Dedifferentiated amniotic fluid mesenchymal stem cell (primary cell): ENCODE results near the gene ACAP3.
"Not testable (repeated sequence)": the region's sequence is repeated elsewhere in the genome, so short reads cannot be mapped to it uniquely, and the experiment has no call there.

Experiments used
- DNase-seq: peaks from one replicate; pipeline ENCODE4 v3.0.0-alpha.2; 2016; ENCODE audit errors: extremely low spot score

ACAP3 gene

DNA sequence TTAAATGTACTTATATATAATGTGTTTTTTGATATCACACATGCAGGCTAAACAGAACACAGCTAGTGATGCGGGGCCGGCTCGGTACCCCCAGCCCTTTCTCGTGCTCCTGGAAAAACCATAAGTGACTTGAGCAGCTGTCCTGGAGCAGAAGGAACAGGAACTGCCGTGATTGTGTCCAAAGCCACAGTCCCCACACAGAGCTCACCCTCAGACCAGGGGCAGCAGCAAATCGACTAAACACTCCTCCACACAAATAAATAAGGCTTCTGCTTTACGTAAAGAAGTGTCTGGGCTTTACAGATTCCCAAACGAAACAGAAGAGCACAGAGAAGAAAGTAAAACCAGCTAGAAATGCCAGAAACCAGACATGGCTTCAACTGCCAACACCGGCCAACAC is 43.7 kb downstream of the ACAP3 start:
- DNase-seq, result no peak

DNA sequence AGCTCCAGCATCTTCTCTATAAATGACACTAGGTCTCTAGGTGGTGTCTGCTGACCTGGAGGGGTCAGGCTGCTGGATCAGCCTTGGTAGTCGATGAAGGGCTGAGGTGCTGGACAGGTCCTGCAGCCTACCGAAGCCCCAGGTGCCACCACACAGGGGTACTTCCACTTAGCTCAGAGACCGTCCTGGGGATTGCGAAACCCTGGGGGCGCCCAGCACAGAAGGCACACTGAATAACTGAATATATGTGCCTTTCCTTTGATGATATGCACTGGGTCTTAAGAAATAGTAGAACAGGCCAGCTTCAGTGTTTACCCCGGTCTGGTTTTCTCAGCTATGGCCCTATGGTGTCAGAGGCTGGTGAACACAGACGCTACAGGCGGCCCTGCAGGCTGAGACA is 45.0 kb downstream of the ACAP3 start:
- DNase-seq, result no peak

DNA sequence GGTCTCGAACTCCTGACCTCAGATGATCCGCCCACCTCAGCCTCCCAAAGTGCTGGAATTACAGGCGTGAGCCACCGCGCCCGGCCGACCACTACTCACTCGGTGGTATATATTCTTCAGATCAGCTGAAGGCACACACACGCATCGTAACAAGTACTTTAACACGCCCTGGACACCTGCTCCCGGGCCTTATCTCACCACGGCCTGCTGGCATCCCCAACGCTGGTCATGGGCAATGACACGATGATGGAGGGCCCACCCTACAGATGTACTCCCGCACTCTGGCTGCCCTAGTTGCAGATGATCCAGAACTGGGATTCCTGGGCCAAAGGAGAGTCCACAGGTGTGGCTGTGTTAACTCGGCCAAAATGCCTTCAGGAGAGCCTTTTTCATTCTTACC is 45.7 kb downstream of the ACAP3 start:
- no peak for DNase-seq

DNA sequence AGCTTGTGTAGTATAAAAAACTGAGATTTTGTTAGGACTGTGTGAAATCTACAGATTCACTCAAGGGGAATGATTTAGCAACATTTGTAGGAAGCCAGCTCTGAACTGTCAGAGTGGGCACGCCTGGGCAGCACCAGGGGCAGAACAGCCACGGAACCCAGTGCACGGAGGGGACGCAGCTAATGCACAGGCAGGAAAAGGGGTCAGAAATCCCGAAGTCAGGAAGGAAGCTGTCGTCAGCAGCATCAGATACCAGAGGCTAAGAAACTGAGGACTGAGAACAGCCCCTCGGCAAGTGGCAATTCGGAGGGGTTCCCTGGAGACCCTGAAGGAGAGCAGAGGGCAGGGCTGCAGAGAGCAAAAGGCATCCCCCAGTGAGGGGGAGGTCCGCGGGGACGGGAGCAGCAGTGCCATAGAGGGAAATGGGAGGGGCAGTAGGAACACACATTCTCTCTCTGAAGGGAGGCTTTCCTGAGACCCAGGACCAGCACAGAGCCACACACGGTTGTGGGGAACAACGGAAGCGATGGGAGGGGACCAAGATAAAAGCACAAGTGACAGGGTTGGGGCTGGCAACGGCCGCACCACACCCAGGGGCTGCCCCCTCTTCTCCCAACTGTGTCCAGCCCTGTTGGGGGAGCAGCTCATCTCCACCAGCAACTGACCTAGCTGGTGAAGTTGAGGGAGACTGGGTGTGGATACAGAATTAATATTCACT is 46.7 kb downstream of the ACAP3 start:
- DNase-seq, result no peak

DNA sequence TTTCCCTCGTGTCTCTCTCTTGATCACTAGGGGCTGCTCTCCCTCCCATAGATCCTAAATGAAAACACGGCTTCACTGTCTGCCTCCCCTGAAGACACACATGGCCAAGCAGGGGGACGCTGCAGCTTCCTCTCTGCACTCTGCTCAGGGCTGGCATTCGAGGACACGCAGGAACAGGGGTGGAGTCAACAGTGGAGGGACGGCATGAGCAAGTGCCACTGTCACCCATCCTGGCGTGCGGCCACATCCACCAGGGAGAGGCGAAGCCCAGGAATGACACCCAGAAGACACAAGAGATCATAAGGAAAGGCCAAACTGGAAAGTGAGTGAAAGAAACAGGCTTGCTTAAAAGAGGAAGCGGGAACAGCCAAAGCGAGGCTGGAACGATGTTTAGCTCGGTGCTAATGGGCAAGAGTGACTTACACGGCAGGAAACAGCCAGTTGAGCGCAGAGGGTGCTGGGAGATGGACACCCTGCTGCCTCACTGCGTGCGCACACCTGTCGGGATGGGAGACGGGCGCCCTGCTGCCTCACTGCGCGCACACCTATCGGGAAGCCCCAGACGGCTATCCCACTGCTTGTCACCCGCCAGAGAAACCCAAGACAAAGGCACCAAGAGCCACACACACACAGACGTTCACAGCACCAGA is 47.7 kb downstream of the ACAP3 start:
- DNase-seq, result no peak

DNA sequence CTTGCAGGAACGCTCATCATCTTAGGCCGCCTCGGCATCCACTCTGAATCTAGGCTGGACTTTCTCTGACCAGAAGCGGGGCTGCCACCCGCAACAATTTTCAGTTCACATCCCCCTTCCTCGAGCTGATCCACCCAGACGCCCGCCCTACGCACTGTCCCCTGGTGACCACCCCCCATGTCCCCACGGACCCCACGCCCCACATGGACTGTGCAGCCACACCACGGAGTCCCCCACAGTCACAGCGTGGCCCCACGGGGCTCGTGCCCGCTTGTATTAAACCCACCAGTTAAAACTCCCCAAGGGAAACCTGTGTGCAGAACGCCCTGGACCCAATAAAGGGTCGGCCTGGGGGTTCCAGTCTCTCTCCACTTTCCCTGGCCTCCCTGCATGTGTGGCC is 48.2 kb downstream of the ACAP3 start:
- DNase-seq, result no peak

DNA sequence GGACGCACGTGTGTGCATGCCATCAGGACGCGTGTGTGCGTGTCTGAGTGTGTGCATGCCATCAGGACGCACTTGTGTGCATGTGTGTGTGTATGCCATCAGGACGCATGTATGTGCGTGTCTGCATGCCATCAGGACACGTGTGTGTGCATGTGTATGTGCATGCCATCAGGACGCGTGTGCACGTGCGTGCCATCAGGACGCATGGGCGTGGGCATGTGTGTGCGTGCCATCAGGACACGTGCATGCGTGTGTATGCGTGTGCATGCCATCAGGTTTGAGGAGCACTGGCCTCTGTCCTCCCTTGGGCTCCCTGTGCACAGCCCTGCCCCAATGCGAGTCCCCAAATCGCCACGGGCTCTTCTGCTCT is 48.6 kb downstream of the ACAP3 start:
- DNase-seq, result no peak

DNA sequence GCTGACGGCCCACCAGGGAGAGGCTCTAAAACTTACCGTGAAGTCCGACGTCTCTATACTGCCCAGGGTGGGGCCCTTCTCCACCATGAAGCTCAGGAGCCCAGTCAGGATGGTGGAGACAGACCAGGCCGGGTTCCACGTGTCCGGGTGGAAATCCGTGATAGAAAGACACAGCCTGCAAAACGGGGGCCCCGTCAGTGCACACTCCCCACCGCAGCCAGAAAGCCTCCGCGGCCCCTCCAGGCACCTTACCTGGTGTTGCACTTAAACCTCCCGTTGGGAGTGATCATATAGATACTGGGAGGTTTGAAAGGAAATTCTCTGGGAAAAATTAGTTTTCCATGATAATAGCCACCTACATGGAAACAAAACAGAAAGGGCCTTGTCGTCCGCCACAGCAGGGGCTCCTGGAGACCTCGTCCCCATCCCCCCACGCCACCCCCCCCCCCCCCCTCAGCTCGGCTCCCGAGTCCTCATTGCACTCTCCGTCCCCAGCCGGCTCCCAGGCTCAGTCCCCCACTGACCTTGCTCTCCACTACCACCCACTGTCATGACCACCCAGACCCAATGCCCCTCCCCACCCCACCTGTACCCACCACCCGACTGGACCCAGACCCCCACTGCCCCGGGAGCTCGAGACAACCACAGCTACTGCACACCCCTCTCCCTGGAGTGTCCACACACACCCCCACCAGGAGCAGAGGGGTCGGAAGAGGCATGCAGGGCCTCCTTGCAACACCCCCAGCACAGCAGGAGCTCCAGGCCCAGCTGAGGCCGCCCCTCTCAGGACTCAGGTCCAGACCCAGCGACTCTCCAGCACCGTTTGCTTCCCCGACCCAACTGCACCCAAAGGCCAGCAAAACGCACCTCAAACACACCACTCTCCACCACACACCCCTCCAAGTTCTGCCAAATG is 50.5 kb downstream of the ACAP3 start:
- no peak for DNase-seq

DNA sequence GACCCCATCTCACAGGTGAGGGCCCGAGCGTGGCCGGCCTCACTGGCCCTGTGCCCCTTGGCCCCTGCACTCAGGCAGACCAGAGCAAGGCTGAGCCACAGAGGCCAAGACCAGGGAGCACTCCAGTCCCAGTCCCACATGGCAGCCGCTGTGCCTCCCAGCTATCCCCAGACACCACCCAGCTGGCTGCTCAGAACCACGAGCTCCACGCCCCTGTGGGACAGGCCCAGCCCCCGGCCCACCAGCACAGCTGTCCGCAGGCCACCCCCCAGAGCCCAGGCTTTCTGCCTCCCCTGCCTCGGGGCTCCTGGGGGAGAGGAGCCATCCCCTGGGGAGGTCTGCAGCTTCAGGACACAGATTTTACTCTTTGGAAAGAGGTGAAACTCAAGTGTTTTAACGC is 52.1 kb downstream of the ACAP3 start:
- no peak for DNase-seq

DNA sequence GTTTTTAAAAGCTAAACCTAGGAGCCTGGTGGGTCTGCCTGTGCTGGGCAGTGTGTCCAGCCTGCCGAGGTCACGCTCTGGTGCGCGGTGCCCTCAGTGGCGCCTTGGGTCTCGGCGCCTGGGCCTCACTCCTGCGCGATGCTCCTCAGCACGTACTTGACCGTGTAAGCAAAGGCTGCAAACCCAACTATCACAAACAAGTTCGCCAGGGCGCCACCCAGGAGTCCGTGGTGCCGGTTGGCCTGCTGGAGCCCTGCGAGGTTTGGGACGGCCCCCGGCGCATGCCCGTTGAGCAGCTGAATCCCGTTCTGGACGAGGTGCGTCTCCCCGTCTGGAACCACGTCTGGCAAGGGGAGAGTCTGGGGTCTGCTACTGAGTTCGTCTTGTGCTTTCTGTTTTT is 52.7 kb downstream of the ACAP3 start:
- no peak for DNase-seq

DNA sequence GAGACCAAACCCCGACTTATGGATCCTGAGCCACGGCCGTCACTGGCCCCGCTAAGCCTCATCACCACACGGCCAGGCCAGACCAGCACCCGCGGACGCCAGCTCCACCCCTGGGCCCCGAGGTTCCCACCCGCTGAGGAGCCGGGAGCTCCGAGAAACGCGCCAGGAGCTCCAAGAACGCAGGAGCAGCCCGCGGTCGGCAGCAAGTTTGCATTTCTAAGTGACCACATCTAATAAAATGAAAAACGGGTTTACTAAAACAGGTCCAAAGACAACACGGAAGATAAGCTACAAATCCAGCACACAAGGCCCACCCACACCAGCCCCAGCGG is 53.1 kb downstream of the ACAP3 start:
- DNase-seq, result no peak

DNA sequence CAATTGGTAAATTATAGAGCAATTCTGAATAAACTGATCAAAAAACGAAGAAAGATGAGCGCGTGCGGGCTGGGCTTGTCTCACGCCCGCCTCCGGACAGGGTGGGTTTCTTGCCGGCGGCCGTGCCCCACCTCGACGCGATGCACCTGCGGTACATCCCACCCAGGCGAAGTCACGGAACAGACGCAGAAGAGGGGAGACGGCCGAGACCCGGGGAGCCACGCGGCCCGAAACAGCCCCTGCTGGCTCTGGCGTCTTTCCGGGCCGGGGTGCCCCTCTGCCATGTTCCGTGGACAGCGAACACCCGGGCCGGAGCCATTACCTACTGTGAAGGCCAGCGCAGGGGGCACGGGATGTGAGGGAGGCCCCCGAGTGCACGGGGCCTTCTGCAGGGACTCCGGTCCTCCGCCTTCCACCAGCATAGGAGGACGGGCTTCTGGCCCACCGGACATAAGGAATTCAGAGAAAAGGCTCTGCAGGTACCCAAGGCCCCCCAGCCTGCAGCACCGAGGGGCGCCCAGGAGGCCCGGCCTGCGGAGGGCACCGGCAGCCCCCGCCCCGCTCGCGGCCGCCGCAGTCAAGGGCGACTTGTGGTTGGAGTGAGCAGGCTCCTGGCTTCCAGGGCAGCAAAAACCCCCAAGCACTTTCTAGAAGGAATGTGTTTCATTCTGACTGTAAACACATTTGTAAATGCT is 53.6 kb downstream of the ACAP3 start:
- no peak for DNase-seq

DNA sequence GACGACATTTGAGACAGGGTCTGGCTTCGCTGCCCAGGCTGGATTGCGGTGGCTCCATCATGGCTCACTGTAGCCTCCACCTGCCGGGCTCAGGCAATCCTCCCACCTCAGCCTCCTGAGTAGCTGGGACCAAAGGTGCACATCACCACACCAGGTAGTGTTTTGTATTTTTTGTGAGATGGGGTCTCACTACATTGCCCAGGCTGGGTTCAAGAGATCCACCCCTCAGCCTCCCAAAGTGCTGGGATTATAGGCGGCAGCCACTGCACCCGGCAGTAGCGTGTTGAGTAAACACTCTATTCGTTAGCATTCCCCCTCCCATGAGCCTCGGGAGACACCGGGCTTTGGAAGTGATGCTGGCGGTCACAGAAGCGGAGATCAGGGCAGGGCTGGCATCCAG is 54.4 kb downstream of the ACAP3 start:
- DNase-seq, result no peak

DNA sequence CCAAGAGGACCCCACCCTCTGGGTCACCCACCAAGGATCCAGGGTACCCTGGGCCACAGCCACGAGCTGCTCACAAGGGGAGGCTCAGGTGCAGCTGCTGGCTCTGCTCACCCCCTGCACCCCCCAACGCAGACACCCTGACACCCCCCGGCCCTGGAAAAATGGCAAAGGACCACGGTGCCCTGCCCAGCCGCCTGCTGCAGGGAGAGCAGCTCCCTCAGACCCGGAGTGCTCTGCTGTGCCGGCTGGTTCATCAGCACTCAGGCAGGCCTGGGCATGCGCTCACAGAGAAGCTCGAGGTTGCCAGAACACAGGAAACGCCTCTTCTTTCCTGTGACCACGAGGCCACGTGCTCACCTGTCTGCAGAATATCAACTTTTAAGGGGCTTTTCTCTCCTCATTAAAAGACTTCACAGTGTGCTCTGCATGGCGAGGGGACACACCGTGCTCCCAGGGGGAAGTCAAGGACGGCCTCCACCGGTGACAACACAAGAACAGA is 56.9 kb downstream of the ACAP3 start:
- DNase-seq, result no peak

DNA sequence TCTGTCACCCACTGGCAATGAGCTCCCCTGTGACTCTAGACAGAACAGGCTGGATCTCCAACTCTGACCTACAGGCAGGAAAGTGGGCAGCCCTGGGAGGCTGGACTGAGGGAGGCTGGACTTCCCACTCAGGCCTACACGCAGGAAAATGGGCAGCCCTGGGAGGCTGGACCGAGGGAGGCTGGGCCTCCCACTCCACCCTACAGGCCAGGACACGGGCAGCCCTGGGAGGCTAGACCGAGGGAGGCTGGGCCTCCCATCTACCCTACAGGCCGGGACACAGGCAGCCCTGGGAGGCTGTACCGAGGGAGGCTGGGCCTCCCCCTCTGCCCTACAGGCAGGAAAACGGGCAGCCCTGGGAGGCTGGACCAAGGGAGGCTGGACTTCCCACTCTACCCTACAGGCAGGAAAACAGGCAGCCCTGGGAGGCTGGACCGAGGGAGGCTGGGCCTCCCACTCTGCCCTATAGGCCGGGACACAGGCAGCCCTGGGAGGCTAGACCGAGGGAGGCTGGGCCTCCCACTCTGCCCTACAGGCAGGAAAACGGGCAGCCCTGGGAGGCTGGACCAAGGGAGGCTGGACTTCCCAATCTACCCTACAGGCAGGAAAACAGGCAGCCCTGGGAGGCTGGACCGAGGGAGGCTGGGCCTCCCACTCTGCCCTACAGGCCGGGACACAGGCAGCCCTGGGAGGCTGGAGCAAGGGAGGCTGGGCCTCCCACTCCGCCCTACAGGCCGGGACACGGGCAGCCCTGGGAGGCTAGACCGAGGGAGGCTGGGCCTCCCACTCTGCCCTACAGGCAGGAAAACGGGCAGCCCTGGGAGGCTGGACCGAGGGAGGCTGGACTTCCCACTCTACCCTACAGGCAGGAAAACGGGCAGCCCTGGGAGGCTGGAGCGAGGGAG is 59.5 kb downstream of the ACAP3 start:
- not testable (repeated sequence) for DNase-seq

DNA sequence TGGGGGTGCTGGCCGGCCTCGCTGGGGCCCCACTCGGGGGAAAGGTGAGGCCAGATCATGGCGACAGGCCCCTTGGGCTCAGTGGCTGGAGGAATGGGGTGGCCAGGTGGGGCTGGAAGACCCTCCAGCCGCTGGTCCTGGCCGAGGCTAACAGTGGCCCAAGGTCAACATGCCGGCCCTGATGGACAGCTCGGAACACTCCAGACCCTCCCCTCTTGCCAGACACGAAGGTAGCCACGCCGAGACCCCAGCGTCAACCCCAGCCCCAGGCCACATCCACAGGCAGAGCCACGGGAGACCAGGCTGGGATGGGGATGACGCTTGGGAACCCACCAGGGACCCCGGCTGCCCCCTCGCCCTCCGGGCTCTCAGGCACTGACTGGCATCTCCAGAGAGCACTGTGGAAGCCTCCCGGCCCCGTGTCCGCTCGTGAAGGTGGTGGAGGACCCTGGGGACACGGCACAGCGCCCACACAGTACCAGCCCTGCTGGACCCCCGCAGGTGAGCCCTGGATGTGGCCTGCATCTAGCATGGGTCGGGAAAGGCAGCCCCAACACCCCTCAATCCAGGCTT is 60.3 kb downstream of the ACAP3 start:
- no peak for DNase-seq

DNA sequence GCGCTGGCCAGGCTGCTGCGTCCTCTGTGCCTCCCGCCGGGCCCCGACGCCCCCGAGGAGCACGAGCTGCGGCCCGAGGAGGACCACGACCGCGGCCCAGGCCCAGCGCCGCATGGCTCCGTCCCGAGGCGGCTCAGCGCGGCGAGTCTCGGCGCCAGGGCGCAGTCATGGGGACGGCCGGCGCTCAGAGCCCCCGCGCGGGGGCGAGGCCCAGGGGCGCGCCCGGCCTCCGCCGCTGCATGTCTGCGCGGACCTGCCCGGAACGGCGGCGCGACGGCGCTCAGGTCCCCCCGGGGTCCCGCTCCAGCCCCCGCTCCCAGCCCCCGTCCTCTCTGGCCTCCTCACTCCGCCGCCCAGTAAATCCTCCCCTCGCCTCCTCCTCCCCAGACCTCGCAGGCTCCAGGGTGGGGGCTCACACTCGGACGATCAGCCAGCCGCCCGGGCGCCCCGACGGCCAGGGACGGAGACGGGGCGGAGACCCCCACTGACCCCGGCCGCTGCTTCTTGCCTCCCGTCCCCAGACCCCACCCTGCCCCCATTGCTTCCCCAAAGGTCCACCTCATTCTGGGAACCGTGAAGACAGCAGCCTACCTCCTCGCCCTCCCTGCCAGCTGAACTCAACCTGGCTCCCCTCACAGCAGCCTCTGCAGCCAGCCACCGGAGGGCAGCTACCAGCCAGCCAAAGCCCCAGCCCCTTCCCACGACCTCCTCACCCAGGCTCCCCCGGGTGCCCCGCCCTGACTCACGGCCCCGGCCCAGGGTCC is 61.0 kb downstream of the ACAP3 start, which contains the start of gene C1QTNF12:
C1QTNF12 (minus strand) TSS at position 146 of the 764 bp plus-strand sequence; CDS start at position 114, 32 bp downstream.
- DNase-seq, result no peak

DNA sequence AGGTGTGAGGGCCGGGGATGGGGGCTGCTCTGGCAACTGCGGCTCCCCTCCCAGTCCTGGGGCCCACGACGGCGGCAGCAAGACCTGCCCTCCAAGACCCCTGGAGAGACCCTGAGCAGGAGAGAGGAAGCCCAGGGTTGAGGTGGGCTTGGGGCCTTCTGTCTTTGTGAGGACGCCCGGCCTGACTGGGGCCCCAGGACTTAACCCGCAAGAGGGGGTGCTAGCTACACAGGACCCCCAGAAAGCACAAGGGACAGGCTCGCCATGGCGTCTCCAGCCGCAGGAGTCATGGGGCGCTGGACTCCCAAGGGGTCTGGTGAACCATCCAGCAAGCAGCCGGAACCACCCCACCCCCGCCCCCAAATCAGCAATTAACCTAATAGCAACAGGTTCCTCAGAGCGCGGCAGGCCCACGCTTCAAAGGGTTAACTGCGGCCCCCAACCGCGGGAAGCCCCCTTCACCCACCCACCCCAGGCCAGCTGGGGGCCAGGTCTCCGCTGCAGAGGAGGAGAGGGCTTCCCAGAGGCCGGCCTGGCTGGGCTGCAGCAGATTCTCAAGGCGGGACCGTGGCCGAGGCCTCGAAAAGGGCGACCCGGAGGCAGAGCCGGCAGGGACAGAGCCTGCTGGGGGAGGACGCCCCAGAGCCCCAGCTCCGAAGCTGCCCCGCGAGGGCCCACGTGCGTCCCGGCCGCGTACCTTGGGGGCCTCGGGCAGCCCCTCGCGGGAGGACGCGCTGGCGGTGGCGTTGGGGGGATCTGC is 61.7 kb downstream of the ACAP3 start:
- DNase-seq, result no peak

DNA sequence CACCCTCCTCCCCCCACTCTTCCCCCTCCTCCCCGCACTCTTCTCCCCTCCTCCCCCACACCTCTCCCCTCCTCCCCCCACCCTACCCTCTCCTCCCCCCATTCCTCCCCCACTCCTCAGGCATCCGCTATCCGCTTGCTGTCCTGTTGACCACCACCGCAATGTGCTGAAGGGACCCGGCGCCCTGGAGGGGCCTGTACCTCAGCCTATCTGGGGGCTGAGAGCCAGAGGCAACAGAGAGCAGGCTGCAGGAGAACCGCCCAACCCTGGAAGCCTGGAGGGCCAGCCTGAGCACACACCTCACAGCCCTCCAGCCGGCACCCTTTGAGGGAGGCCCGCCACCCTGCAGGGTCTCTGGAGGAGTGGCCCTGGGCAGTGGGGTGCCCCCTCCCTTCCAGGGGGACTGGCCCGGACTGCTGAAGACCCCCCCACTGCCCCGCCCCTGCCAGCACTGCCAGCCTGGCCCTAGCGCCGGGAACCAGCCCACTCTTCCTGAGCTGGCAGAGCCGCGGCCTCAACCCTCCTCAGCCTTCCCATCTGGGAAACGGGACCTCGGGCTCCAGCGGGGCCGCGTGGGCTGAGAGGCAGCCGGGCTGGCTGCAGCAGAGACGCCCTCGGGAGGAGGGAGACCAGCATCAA is 62.4 kb downstream of the ACAP3 start:
- DNase-seq, result no peak
